ENCODE results near the gene BAHCC1.

The BAHCC1 gene

GRCh38 chr17:81438007-81438659 is 42.9 kb downstream of the BAHCC1 start:
- no peak for DNase-seq (ENCODE audit: insufficient read length)
- TF ChIP-seq POLR2AphosphoS5 (IDR thresholded peaks at IDR 0.05; ENCODE audit: low read depth, low read length) (no peak), POLR2A (IDR thresholded peaks at IDR 0.05; ENCODE audit: low read depth, low read length) (no peak), TAF1 (IDR thresholded peaks at IDR 0.05; ENCODE audit: borderline replicate concordance, low read depth, low read length) (no peak)
- no peak for FAIRE-seq

GRCh38 chr17:81438688-81439087 is 43.4 kb downstream of the BAHCC1 start:
- no peak for DNase-seq (ENCODE audit: insufficient read length)
- TF ChIP-seq POLR2AphosphoS5 (IDR thresholded peaks at IDR 0.05; ENCODE audit: low read depth, low read length) (no peak), POLR2A (IDR thresholded peaks at IDR 0.05; ENCODE audit: low read depth, low read length) (no peak), TAF1 (IDR thresholded peaks at IDR 0.05; ENCODE audit: borderline replicate concordance, low read depth, low read length) (no peak)
- FAIRE-seq, result no peak

- FAIRE-seq, result no peak
- TF ChIP-seq POLR2AphosphoS5 (IDR thresholded peaks at IDR 0.05; ENCODE audit: low read depth, low read length) (no peak), TAF1 (IDR thresholded peaks at IDR 0.05; ENCODE audit: borderline replicate concordance, low read depth, low read length) (no peak), POLR2A (IDR thresholded peaks at IDR 0.05; ENCODE audit: low read depth, low read length) (no peak)
- no peak for DNase-seq (ENCODE audit: insufficient read length)
Observed at GRCh38 chr17:81440051-81440471, 44.8 kb downstream of the BAHCC1 start.

- TF ChIP-seq POLR2A (IDR thresholded peaks at IDR 0.05; ENCODE audit: low read depth, low read length) (no peak), TAF1 (IDR thresholded peaks at IDR 0.05; ENCODE audit: borderline replicate concordance, low read depth, low read length) (no peak), POLR2AphosphoS5 (IDR thresholded peaks at IDR 0.05; ENCODE audit: low read depth, low read length) (no peak)
- FAIRE-seq (no peak), DNase-seq (ENCODE audit: insufficient read length) (peak; percentile 83)
Observed at GRCh38 chr17:81440511-81441244, 45.4 kb downstream of the BAHCC1 start.

GRCh38 chr17:81442791-81443190 is 47.5 kb downstream of the BAHCC1 start:
- no peak for TF ChIP-seq POLR2AphosphoS5 (IDR thresholded peaks at IDR 0.05; ENCODE audit: low read depth, low read length)
- no peak for TF ChIP-seq POLR2A (IDR thresholded peaks at IDR 0.05; ENCODE audit: low read depth, low read length)
- no peak for TF ChIP-seq TAF1 (IDR thresholded peaks at IDR 0.05; ENCODE audit: borderline replicate concordance, low read depth, low read length)
- no peak for DNase-seq (ENCODE audit: insufficient read length)
- no peak for FAIRE-seq

- no peak for FAIRE-seq
- no peak for DNase-seq (ENCODE audit: insufficient read length)
- TF ChIP-seq POLR2A (IDR thresholded peaks at IDR 0.05; ENCODE audit: low read depth, low read length) (no peak), TAF1 (IDR thresholded peaks at IDR 0.05; ENCODE audit: borderline replicate concordance, low read depth, low read length) (no peak), POLR2AphosphoS5 (IDR thresholded peaks at IDR 0.05; ENCODE audit: low read depth, low read length) (no peak)
Observed at GRCh38 chr17:81443269-81443668, 48.0 kb downstream of the BAHCC1 start.

- DNase-seq (ENCODE audit: insufficient read length) (no peak), FAIRE-seq (no peak)
- TF ChIP-seq TAF1 (IDR thresholded peaks at IDR 0.05; ENCODE audit: borderline replicate concordance, low read depth, low read length) (no peak), POLR2A (IDR thresholded peaks at IDR 0.05; ENCODE audit: low read depth, low read length) (no peak), POLR2AphosphoS5 (IDR thresholded peaks at IDR 0.05; ENCODE audit: low read depth, low read length) (no peak)
Observed at GRCh38 chr17:81444610-81445339, 49.5 kb downstream of the BAHCC1 start.

- no peak for TF ChIP-seq POLR2A (IDR thresholded peaks at IDR 0.05; ENCODE audit: low read depth, low read length)
- no peak for TF ChIP-seq POLR2AphosphoS5 (IDR thresholded peaks at IDR 0.05; ENCODE audit: low read depth, low read length)
- no peak for TF ChIP-seq TAF1 (IDR thresholded peaks at IDR 0.05; ENCODE audit: borderline replicate concordance, low read depth, low read length)
- DNase-seq (ENCODE audit: insufficient read length) (no peak), FAIRE-seq (no peak)
Observed at GRCh38 chr17:81445642-81446503, 50.6 kb downstream of the BAHCC1 start.

GRCh38 chr17:81447331-81447933 is 52.2 kb downstream of the BAHCC1 start:
- TF ChIP-seq TAF1 (IDR thresholded peaks at IDR 0.05; ENCODE audit: borderline replicate concordance, low read depth, low read length) (no peak), POLR2AphosphoS5 (IDR thresholded peaks at IDR 0.05; ENCODE audit: low read depth, low read length) (no peak), POLR2A (IDR thresholded peaks at IDR 0.05; ENCODE audit: low read depth, low read length) (no peak)

GRCh38 chr17:81448442-81448841 is 53.2 kb downstream of the BAHCC1 start:
- DNase-seq (ENCODE audit: insufficient read length) (no peak), FAIRE-seq (no peak)
- TF ChIP-seq POLR2A (IDR thresholded peaks at IDR 0.05; ENCODE audit: low read depth, low read length), result no peak
- TF ChIP-seq TAF1 (IDR thresholded peaks at IDR 0.05; ENCODE audit: borderline replicate concordance, low read depth, low read length), result no peak
- no peak for TF ChIP-seq POLR2AphosphoS5 (IDR thresholded peaks at IDR 0.05; ENCODE audit: low read depth, low read length)

More at GRCh38 chr17:81447331-81447933, 52.2 kb downstream of the BAHCC1 start:
- no peak for DNase-seq (ENCODE audit: insufficient read length)
- FAIRE-seq, result no peak

Measured in GM12892 (cell line).